NCI-H524 (cell line): ENCODE data around the gene PARD6G.

Experiments
- DNase-seq, 2 experiments: peaks; one replicate each; lab custom pipeline; 2025; lab: John Stamatoyannopoulos, UW

PARD6G gene

DNA sequence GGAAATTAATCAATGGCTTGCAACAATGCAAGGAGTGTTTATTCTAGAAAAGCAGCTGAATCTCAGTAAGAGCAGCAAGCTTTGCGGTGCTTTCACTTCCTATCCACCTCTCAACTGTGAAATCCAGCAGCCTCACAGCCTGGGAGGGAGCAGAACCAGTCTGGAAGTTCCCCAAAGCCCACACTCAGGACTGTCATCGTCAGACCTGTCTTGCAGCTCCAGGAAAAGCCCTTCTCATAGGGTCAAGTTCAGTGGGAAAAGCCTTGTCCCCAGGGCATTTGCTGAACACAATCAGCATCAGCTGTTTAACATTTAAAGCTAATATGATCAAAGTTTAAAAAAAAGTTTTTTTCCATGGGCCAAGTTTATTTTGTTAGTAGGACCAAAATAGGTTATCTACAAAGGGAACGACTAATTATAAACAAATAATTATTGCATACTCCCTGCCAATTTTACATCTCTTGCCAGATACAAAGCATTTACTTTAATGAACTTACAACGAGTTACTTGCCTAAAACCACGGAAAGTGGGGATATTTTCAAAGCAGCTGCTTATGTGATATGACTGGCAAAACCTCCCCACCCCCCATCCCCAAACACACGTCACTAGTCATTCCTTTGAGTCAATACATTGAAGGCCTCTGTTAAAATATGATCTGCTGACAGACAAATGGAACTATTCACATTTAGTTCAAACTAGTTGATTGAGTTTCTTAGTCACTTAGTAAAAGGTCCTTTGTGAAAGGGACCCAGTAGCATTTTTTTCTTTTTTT lies 36.8 kb downstream of the PARD6G start:
- no peak for DNase-seq

DNA sequence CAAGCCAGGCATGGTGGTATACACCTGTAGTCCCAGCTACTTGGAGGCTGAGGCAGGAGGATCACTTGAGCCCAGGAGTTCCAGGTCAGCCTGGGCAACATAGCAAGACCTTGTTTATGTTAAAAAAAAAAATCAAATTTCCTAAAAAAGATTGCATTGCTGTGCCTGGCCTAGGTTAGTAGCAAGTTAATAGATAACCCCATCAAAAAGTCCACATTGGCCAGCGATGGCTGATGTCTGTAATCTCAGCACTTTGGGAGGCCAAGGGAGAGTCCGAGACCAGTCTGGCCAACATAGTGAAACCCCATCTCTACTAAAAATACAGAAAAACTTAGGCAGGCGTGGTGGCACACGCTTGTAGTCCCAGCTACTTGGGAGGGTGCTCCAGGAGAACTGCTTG lies 38.7 kb downstream of the PARD6G start:
- no peak for DNase-seq

DNA sequence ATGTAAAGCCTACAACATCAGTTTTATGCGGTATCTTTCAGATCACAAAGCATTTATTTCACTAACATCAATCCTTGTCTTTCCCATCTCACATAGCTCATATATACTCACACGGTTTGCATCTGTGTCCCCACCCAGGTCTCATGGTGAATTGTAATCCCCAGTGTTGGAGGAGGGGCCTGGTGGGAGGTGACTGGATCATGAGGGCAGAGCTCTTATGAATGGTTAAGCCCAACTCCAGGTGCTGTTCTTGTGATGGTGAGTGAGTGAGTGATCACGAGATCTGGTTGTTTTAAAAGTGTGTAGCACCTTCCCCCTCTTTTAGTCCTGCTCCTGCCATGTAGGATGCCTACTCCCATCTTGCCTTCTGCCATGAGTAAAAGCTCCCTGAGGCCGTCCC lies 42.0 kb downstream of the PARD6G start:
- DNase-seq = no peak

DNA sequence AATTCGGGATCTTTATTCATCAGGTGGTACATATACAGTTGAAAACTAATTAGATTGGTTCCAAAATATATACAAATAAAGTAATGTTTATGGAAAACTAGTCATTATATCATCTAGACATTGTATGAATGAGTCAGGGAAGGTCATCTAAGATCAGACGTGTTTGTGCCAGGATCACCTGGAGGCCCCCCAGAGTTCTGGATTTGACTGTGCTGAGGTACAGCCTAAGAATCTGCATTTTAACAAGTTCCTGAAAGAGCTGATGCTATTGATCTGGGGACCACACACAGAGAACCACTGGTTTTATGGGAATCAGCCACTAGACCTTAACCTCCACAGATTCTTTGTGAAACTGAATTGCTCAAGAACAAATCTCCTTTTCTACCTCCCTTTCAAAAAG lies 43.2 kb downstream of the PARD6G start:
- no peak for DNase-seq

DNA sequence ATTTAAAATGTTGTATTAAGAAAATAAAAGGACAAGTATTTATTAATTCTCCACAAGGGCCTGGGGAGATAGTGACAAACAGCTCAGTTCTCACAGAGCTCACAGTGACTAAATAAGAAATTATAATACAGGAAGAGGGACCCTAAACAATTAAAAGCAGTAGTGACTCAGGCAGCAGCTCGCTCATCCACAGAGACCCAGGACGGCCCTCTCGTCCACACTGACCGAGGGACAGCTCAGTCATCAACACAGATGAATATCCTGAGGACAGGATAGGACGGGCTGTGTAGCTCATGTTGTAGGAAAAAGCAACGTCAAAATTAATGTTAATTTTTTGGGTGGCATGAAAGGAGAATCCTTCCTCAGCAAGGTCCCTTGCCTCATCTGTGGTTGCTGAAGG lies 44.1 kb downstream of the PARD6G start:
- no peak for DNase-seq

DNA sequence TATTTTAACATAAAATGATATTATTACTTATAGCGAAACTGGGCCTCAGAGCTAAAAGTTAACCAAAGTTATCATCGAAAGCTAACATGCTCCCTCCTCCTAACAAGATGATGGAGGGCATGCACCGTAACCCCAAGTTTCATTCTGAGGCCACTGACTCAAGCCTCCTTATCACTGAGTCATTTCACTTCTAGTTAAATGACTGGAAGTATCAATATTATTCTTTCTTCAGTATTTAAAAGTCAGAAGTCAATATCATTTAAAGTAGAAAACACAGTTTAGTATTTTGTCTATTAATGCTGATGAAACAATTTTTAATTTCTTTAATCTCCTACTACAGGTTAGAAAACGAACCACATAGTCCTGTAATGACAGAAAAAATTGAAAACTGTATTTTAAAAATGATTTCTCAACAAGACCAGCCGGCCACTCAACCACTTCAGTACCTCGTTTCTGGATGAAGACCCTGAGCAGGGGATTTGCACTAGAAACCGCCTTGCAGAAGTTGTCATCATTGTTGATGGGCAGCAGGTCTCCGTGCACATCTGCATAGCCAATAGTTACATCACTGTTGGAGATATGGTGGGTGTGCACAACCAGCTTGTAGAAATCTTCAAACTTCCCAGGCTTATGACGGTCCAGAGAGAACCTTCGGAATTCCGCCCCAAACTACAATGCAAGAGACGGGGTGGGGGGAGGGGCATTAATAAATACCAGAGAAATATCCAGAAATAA lies 44.9 kb downstream of the PARD6G start:
- no peak for DNase-seq

DNA sequence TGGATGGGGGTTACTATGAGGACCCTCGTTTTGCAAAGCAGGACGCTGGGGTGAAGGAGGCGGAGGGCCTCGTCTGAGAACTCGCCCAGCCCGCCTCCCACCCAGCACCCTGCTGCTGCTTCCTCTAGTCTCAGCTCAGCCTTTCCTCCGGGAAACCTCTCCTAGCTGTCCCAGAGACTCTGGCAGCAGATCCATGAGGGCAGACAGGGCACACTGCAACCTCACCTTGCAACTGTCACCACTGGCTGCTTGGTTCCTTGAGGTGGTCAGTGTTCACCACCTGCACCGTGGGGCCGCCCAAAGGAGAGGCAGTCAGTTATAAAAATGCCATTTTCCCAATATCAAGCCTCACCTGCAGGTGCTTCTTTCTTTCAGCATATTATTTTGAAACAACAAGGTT lies 45.6 kb downstream of the PARD6G start:
- DNase-seq = no peak

DNA sequence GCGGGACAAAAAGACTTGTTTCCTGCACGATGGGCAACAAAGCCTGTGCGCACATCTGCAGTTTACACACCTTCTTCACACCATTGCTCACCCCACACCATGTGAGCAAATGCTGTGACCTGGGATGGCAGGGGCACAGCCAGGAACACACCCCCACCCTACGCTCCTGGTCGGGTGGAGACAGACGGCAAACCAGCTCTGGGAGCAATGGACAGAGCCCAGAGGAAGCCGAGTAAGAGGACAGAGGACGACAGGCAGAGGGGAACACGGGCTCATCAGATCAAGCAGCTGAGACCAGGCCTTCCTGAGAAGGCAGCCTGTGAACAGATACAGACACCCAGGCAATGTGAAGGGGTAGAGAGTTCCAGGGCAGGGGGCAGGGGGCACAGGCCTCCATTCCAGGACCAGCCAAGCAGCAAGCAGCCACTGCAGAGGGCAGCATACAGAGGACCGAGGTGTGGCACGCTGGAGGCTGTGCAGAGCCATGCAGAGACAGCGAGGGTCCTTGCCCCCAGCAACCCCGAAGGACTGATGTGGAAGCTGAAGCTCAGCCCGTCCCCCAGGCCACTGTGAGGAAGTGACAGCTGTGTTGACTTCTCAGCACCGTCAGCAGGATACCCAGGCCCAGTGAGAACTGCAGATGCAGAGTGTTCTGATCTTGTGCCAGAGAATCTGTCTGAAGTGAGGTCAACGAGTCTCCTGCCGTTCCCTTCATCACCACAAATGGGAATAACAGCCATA lies 46.2 kb downstream of the PARD6G start:
- DNase-seq = no peak

DNA sequence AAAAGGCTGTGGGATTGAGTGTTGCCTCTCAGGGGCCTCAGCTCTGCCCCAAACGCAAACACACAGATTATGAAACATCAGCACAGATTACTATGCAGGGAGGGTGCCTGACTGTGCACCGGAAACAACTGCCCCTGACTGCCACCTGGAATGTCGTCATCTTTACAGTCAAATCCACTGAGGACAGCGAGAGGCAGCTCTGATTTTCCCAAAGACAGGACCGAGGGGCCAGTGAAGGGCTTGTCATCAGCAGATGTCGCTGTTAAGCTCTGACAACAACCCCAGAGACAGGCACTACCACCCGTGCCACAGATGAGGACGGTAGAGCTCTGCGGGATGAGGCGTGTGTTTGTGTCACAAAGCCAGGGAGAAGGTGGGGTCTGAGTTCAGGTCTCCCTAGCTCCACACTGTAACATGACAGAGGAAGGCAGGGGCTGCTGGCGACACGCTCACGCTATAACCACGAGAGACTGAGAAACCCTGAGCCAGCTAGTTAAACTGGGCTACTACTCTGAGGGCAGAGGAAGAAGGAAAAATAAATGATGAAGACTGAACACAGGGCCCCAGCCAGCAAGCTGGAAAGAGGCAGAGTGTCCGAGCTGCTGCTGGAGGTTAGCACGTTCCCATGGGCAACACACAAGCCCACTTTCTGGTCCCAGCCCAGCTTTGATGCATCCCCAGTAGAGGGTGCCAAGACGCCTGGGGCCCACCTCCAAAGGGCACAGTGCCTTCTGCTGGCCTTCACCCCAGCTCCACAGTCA lies 47.0 kb downstream of the PARD6G start:
- DNase-seq = peak; percentile 21 to 42

DNA sequence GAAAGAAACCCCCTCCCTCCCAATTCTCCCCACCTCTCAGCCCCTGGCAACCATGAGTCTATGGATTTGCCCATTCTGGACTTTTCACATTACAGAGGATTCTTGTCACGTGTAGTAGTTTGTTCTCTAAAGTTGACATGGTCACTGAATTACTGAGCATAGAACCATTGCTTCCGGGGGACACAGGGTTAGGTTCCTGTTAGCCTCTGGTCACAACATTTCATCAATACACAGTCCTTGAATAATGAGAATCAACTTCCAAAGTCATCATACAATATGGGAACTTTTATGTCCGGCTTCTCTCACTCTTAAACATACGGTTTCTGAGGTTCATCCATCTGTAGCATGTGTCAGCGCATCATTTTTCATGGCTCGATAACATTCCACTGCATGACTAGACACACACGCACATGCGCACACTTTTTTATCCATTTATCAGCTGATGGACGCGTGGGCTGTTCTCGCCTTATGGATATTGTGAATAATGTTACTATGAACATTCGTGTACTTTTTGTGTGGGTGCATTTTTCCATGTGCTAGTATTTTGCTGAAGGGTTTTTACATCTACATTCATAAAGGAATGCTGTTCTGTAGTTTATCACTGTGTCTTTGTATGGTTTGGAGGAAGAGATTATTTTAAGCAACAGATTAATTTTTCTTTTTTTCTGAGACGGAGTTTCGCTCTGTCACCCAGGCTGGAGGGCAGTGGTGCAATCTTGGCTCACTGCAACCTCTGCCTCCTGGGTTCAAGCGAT lies 48.1 kb downstream of the PARD6G start:
- no peak for DNase-seq

DNA sequence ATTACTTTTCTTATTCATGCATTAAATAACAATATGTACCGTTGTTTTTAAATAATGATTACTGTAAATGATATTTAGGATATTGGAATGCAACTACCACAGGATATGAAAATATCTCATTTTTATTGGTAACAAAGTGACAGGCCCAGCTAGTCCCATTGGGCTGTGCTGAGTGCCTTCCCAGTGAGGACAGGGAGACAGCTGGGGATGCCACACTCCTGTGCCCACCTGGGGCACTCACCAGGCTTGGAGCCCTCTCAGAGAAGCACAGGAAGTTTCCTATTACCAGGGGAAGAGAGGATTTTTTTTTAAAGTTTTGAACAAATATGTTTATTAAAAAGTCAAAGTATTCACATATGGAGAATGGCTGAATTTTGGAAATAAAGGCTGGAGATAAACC lies 48.9 kb downstream of the PARD6G start:
- DNase-seq = no peak

DNA sequence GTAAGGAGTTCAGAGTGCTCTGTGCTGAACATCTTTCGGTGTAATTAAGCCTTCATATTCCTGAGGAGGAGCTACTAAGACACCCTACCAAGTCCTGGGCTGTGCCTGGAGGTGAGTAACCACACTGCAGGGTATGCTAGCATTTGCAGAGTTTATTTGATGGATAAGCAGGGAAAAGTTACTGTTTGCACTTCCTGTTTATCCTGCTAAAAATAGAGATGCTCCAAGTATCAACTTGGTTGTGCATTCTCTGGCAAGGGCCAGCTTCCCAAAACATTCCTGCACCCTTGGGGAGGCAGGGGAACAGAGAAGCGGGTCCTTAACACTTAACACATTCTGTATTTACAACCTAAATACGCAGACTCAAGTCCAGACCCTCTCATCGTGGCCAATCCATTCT lies 49.8 kb downstream of the PARD6G start:
- no peak for DNase-seq

DNA sequence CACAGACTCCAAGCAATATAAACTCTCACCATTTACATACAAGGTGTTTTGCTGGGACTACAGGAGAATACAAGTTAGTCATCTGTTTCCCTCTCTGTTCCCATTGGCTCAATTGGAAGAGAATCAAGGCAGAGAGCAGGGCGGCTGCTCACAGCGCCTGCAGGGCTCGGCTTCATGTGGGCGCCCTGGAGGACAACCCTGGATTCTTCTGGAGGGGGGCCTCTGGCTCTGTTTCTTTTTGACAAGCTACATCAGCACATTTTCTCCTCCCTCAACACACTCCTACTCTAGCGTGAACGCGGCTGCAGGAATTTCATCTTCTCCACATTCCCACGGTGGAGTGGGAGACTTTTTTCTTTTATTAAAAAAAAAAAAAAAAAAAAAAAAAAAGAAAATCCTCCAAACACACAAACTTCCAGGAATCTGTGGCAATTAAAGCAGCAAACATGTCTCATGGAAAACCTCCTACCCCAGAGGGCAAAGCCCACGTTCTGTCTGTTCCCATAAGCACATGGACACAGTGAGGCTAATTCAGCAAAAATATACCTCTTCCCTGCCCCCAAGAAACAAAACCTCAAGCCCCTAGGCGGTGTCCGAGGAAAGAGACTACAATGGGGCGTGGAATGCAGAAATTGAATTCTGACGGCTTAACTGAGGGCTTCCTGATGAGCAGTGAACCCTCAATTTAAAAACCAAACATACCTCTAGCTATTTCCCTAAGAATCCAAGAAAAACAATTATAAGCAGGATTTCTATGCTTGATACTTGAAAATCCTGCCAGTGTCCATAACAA lies 50.6 kb downstream of the PARD6G start:
- no peak for DNase-seq

DNA sequence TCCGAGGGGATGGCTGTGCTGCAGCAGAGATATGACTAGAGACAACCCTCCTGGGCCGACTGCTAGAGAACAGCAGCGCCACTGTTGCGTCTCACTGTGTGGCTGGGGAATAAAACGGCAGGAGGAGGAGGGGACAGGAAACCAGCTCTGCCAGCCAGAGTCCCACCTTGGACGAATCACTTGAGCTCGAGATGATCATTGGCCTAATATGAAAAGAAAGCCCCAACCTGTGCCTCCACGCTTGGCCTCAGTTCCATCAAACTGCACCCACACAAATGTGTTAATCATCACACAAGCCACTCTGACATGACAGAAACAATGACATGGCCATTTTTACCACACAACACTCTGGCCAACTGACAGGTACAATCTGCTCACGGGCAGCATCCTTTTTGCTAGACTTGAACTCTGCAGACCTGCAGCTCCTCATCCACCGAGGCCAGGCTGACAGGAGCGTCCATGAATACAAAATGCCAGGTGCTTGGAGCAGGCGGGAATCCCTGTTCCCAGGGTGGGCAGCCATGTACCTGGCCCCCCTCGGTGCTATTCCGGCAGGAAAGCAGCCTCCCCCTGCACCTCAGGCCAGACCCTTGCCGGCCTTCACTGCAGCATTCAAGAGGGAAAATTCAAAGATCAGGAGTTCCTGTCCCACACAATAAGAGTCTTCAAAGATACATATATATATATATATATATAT lies 52.3 kb downstream of the PARD6G start:
- DNase-seq = no peak

DNA sequence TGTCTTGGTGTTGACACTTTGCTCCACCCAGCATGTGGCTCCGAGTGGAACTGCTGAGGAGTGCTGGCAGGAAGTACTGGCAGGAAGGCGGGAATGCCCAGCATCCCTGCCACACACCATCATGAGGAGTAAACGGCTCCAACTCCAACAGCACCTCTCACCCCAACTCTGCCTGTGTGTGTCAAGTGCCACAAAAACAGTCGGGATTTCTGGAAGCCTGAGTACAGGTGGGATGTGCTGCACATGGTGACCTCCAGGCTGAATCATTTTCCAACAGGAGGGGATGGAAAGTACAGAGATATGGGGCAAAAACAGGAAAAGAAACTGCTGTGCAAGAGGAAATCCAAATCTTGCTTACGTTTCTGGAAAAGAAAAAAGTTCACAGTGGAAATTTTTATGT lies 53.6 kb downstream of the PARD6G start:
- DNase-seq = no peak

DNA sequence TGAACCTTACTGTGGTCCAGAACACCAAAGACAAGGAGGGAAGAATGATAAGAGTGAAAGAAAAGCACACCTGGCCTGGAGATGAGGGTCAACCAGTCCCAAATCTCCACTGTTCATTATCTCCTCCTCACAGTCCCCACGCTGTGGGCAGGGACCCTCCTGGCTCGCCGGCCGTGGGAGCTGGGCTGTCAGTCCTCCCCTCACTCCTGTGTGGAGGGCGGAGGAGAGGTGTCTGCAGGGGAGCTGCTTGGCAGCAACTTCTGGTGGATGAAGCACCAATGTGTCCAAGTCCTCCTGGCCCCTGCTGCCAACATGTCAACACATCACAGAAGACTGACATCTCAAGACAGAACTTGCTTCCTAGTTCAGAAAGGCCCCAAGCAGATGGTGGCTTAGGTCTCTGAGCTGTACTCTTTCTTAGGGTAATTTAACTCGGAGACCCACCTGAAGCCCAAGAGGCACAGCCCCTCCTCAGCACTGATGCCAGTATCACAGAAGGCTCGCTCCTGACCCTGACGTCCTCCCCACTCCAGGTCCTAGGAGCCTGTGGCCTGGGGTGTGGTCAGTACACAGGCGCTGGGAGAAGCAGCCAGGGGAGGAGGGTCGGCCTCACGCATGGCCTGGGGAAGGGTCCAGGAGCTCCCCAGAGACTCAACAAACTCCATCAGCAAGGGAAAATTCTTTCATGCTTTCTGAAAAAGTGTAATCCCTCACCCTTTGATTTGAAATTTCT lies 54.5 kb downstream of the PARD6G start:
- no peak for DNase-seq

DNA sequence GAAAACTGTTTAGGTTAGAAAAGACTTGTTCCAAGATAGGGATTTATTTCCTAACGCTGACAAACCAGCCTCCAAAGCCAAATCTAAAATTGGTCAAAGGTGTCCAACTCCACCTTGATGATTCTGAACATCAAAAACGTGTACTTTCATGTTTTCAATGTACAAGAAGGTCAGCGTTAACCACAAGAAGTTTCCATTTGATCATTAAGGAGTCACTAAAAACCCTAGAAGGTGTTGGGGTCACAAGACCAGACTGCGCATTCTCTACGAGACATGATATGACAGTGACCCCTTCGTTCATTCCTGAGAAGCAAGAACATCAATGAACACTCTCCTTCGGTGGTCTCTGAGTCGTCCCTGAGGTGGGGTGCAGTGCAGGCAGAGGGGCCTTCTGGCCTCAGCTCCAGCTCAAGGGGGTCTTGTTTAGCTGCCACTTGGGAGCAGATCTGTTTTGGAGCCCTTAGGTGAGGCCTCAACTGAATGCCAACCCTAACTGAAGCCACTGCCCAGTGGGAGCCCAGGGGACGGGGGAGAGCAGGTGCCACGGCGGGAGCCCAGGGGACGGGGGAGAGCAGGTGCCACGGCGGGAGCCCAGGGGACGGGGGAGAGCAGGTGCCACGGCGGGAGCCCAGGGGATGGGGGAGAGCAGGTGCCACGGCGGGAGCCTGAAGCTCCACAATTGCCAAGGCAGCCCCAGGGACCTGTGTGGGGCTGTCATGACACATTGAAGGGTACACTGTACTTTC lies 55.2 kb downstream of the PARD6G start:
- DNase-seq = no peak

DNA sequence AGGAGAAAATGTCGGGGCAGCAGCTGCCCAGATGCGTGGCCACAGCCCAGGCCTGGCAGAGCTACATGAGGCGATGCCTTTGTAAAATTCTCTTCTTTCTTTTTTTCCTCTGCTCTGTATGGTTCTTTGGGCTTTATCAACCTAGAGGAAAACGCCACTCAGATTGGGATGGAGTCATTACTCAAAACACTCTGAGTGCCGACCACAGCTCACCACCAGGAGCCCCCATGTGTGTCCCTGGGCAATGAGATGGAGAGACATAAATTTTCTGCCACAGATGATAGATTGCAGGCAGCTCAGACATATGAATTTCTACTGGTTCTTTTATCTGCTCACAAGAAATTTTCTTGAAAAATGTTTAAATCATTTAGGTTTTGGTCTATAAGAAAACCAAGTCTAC lies 56.0 kb downstream of the PARD6G start:
- no peak for DNase-seq

DNA sequence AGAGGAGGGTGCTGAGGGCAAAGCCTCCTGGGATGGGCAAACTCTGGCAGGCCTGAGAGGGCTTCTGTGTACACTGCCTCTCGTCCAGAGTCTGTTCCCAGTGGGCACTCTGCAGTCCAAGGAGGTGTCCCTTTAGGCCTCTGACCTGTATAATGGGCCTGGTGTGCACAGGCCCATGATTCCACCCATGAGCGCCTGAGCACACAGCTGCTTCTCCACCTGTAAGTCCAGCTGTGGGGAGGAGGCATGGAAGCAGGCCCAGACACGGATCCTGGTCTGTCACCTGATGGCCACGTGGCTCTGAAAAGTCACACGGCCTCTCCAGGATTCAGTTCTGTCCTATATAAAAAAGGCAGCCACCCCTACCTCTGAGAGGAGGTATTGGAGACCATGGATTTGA lies 57.0 kb downstream of the PARD6G start:
- no peak for DNase-seq
